SK-N-SH (cell line): Measurements from ENCODE around the gene NTHL1. TPM values are rescaled to one million over a fixed set of nuclear protein-coding genes. Genes with fewer than 3 reads are reported as not detected.

Source experiments
- CTCF ChIA-PET: fragments of 300-600, 350-600 bp; formaldehyde crosslinking; extraction: SDS; loops from one replicate; lab custom pipeline; 2021; lab: Yijun Ruan, JAX
- POLR2A ChIA-PET: fragments of 350-600 bp; sonication (Branson Sonifier 250); formaldehyde crosslinking; extraction: SDS; loops from one replicate; lab custom pipeline; 2020; ENCODE audit warnings: antibody characterized with exemption, inconsistent platforms; lab: Yijun Ruan, JAX
- DNase-seq: peaks from one replicate; pipeline ENCODE4 v3.0.0; 2012
- H2AFZ ChIP-seq: fragments of 200-600 bp; sonication (generic); 2 replicates; pipeline ENCODE4 v1.8.1; 2016; ENCODE audit warnings: antibody characterized with exemption, mild to moderate bottlenecking, low read depth
- H3F3A ChIP-seq: fragments of 200-600 bp; sonication (generic); replicated peaks from 2 replicates; pipeline ENCODE3; 2016; ENCODE audit warnings: antibody characterized with exemption, mild to moderate bottlenecking; ENCODE audit not compliant: insufficient read depth
- H3K27ac ChIP-seq, 2 experiments: fragments of 200-500 bp in 1 of 2; fragments of 200-600 bp in 1 of 2; sonication (Bioruptor generic) in 1 of 2; sonication (generic), shearing (Covaris generic) in 1 of 2; 2 replicates each; pipeline versions ENCODE4 v1.5.1 to v1.6.1; 2014 to 2016; ENCODE audit warnings: low read depth in 2 of 2, inconsistent platforms in 1 of 2, low read length in 1 of 2, mild to moderate bottlenecking in 1 of 2, mixed read lengths in 1 of 2
- H3K27me3 ChIP-seq: fragments of 200-600 bp; sonication (generic), shearing (Covaris generic); 2 replicates; pipeline ENCODE4 v1.6.1; 2016; ENCODE audit warnings: mixed run types; ENCODE audit not compliant: insufficient read depth
- H3K36me3 ChIP-seq, 2 experiments: fragments of 200-500 bp in 1 of 2; fragments of 200-600 bp in 1 of 2; sonication (Bioruptor generic) in 1 of 2; sonication (generic) in 1 of 2; replicated peaks in 1 of 2; 2 replicates each; pipeline versions ENCODE3 to v1.5.1; 2014 to 2016; ENCODE audit warnings: low read length in 1 of 2, mild to moderate bottlenecking in 1 of 2; ENCODE audit not compliant: insufficient read depth in 2 of 2, control insufficient read depth in 1 of 2
- H3K4me1 ChIP-seq, 2 experiments: fragments of 200-500 bp in 1 of 2; fragments of 200-600 bp in 1 of 2; sonication (Bioruptor generic) in 1 of 2; sonication (generic), shearing (Covaris generic) in 1 of 2; 2 replicates each; pipeline versions ENCODE4 v1.5.1 to v1.6.1; 2014 to 2016; ENCODE audit warnings: low read depth in 1 of 2, low read length in 1 of 2, mixed run types in 1 of 2; ENCODE audit not compliant: insufficient read depth in 2 of 2, control insufficient read depth in 1 of 2
- H3K4me2 ChIP-seq: fragments of 200-600 bp; sonication (generic), shearing (Covaris generic); 2 replicates; pipeline ENCODE4 v1.6.1; 2017; ENCODE audit warnings: mixed run types
- H3K4me3 ChIP-seq, 2 experiments: fragments of 200-500 bp in 1 of 2; fragments of 200-600 bp in 1 of 2; sonication (Bioruptor generic) in 1 of 2; sonication (generic), shearing (Covaris generic) in 1 of 2; 2 replicates each; pipeline versions ENCODE4 v1.5.1 to v1.8.1; 2014 to 2016; ENCODE audit warnings: low read depth in 2 of 2, inconsistent platforms in 1 of 2, low read length in 1 of 2, mild to moderate bottlenecking in 1 of 2, mixed read lengths in 1 of 2, moderate library complexity in 1 of 2
- H3K79me2 ChIP-seq: fragments of 200-600 bp; sonication (generic); 2 replicates; pipeline ENCODE4 v1.8.1; 2017; ENCODE audit warnings: mild to moderate bottlenecking; ENCODE audit not compliant: insufficient read depth
- H3K9ac ChIP-seq: fragments of 200-600 bp; sonication (generic); 2 replicates; pipeline ENCODE4 v1.6.1; 2017; ENCODE audit warnings: mixed run types
- H3K9me2 ChIP-seq: fragments of 200-600 bp; sonication (generic); 2 replicates; pipeline ENCODE4 v1.6.1; 2017; ENCODE audit warnings: mixed run types
- H3K9me3 ChIP-seq: fragments of 200-600 bp; sonication (generic); 2 replicates; pipeline ENCODE4 v1.6.1; 2017; ENCODE audit warnings: mixed run types, mild to moderate bottlenecking, moderate library complexity
- H4K20me1 ChIP-seq: fragments of 200-600 bp; sonication (generic); 2 replicates; pipeline ENCODE4 v1.6.1; 2017; ENCODE audit warnings: mild to moderate bottlenecking, mixed run types; ENCODE audit not compliant: insufficient read depth
- EP300 ChIP-seq, 2 experiments: IDR thresholded peaks; 2 replicates each; pipeline versions ENCODE4 v1.4.0 to v1.6.1; 2012; ENCODE audit warnings: borderline replicate concordance in 1 of 2, low read depth in 1 of 2, low read length in 1 of 2
- EZH2phosphoT487 ChIP-seq: fragments of 200-600 bp; sonication (generic); IDR thresholded peaks from 2 replicates; pipeline ENCODE4 v1.6.1; 2017; ENCODE audit warnings: low read depth, mixed run types, mild to moderate bottlenecking, antibody characterized with exemption, moderate library complexity, borderline replicate concordance
- FOSL2 ChIP-seq: IDR thresholded peaks from 2 replicates; pipeline ENCODE4 v1.4.0; 2012; ENCODE audit warnings: low read depth, mild to moderate bottlenecking, moderate library complexity, borderline replicate concordance
- FOXJ3 ChIP-seq: sonication (generic); formaldehyde crosslinking; IDR thresholded peaks from 2 replicates; pipeline ENCODE4 v1.5.1; 2020; ENCODE audit warnings: mild to moderate bottlenecking, missing genetic modification reagents
- GABPA ChIP-seq: IDR thresholded peaks from 2 replicates; pipeline ENCODE4 v1.4.0; 2012; ENCODE audit warnings: low read depth, mild to moderate bottlenecking
- IRF3 ChIP-seq: fragments of 150-350 bp; IDR thresholded peaks from 2 replicates; pipeline ENCODE4 v1.6.1; 2016; ENCODE audit warnings: mild to moderate bottlenecking, low read depth, low read length
- JUND ChIP-seq: IDR thresholded peaks from 2 replicates; pipeline ENCODE4 v1.4.0; 2012
- MEF2A ChIP-seq: IDR thresholded peaks from 2 replicates; pipeline ENCODE4 v1.4.0; 2012; ENCODE audit warnings: low read depth, borderline replicate concordance
- PBX3 ChIP-seq: IDR thresholded peaks from 2 replicates; pipeline ENCODE4; 2012
- RCOR1 ChIP-seq: fragments of 150-350 bp; IDR thresholded peaks from 2 replicates; pipeline ENCODE4 v1.6.1; 2017; ENCODE audit warnings: antibody characterized with exemption, low read length
- REST ChIP-seq: IDR thresholded peaks from 2 replicates; pipeline ENCODE4 v1.6.1; 2012; ENCODE audit warnings: mild to moderate bottlenecking, low read depth, low read length, moderate library complexity
- RFX5 ChIP-seq: IDR thresholded peaks from 2 replicates; pipeline ENCODE4 v1.6.1; 2012; ENCODE audit warnings: mild to moderate bottlenecking, improper control_type of control experiment, low read length
- TAF1 ChIP-seq: IDR thresholded peaks from 2 replicates; pipeline ENCODE4 v1.6.1; 2012; ENCODE audit warnings: low read depth, mild to moderate bottlenecking, low read length, moderate library complexity, borderline replicate concordance
- TEAD4 ChIP-seq: IDR thresholded peaks from 2 replicates; pipeline ENCODE4 v1.4.0; 2012; ENCODE audit warnings: mild to moderate bottlenecking, borderline replicate concordance; ENCODE audit not compliant: insufficient read depth
- USF2 ChIP-seq: fragments of 150-350 bp; IDR thresholded peaks from 2 replicates; pipeline ENCODE4 v1.6.1; 2017; ENCODE audit warnings: antibody characterized with exemption, low read length, low read depth, borderline replicate concordance
- ZBTB33 ChIP-seq: IDR thresholded peaks from 2 replicates; pipeline ENCODE4 v1.4.0; 2012; ENCODE audit warnings: low read depth, borderline replicate concordance
- WGBS: methylation state at CpG from one replicate; pipeline ENCODE4 v1.1.6; 2017; ENCODE audit warnings: low lambda C conversion rate; 5-methylcytosine and 5-hydroxymethylcytosine counted together
- polyA plus RNA-seq, 3 experiments: library from polyadenylated mRNA; depleted of rRNA; stranded (reverse); fragments of >200 nt; gene quantifications; 2 replicates each; pipeline ENCODE4 v1.2.3, GENCODE V29; 2012

NTHL1 gene
- polyA plus RNA-seq, 1 of the 3 experiments (the other 2 are of a cell fraction) = 77.3 TPM

- peaks cover 8% of the 10 kb centered on the region for H3F3A ChIP-seq
- no peaks in the 10 kb centered on the region for H3K9me2 ChIP-seq
- no peak for TF ChIP-seq RFX5
- TF ChIP-seq TAF1 = no peak
- no peak for TF ChIP-seq ZBTB33
- TF ChIP-seq, all 33 proteins: peak for 0
- Histone ChIP-seq H3K27me3 (no peaks in the 10 kb centered on the region), H3K4me1 (no peaks in the 10 kb centered on the region; a peak in 1 of 4 replicates), H3K27ac (no peak overlapping the region; a peak in 1 of 4 replicates), H4K20me1 (peaks cover 6% of the 10 kb centered on the region; the same call in 1 of the 2 replicates), H3K79me2 (no peaks in the 10 kb centered on the region), H2AFZ (no peak overlapping the region), H3K4me3 (no peak overlapping the region), H3K36me3 (peaks cover 0 to 88% of the 10 kb centered on the region in 2 experiments), H3K9ac (no peak overlapping the region), H3K9me3 (no peaks in the 10 kb centered on the region), H3K4me2 (no peak overlapping the region)
- WGBS = 96% methylated on average over 18 of the region's 44 CpGs
- ChIA-PET CTCF (interaction anchor here (0.9 to 2.1 kb wide), 2 partner anchors 56 to 80 kb away, joined by 4 to 7 read pairs; no protein-coding TSS in a partner anchor), POLR2A (interaction anchor here (0.7 kb wide), 1 partner anchor 71 kb away, joined by 3 read pairs; the partner anchor contains the start of gene TRAF7)
- DNase-seq = no peak
Measured at GRCh38 chr16:2083876-2084780, 36.5 kb upstream of the NTHL1 start.

GRCh38 chr16:2083409-2083808, 35.8 kb upstream of the NTHL1 start:
- H3K9me2 ChIP-seq = no peaks in the 10 kb centered on the region
- WGBS = 80% methylated on average over 1 of the region's 19 CpGs
- no peak overlapping the region; a peak in 1 of 4 replicates for H3K27ac ChIP-seq
- no peaks in the 10 kb centered on the region for H3K9me3 ChIP-seq
- H2AFZ ChIP-seq = no peak overlapping the region
- POLR2A ChIA-PET = no interaction called here
- CTCF ChIA-PET = no interaction called here
- peaks cover 4% of the 10 kb centered on the region for H3F3A ChIP-seq
- no peak overlapping the region for H3K4me2 ChIP-seq
- H3K27me3 ChIP-seq = no peaks in the 10 kb centered on the region
- H3K36me3 ChIP-seq = peaks cover 0 to 88% of the 10 kb centered on the region in 2 experiments
- no peaks in the 10 kb centered on the region for H3K79me2 ChIP-seq
- no peak for DNase-seq
- H3K4me1 ChIP-seq = no peaks in the 10 kb centered on the region
- no peaks in the 10 kb centered on the region for H4K20me1 ChIP-seq
- H3K9ac ChIP-seq = no peak overlapping the region
- no peak overlapping the region for H3K4me3 ChIP-seq
- TF ChIP-seq TEAD4 (no peak), EP300 (IDR thresholded peaks at IDR 0.05; ENCODE audit: borderline replicate concordance in 1 of 2, low read depth in 1 of 2, low read length in 1 of 2) (no peak), MEF2A (no peak), PBX3 (no peak), REST (no peak), IRF3 (no peak), GABPA (no peak), USF2 (no peak), JUND (no peak), RCOR1 (no peak), EZH2phosphoT487 (no peak), FOXJ3 (CRISPR knock-in tag) (no peak), FOSL2 (no peak), RFX5 (no peak)
